Medulla oblongata (tissue), 1 donor: ENCODE data around the gene SNAPC2.
"Not testable (repeated sequence)": the region's sequence is repeated elsewhere in the genome, so short reads cannot be mapped to it uniquely, and the experiment has no call there.

ENCODE experiments used
- DNase-seq: peaks from one replicate; pipeline ENCODE4 v3.0.0-alpha.2; 2015; ENCODE audit errors: extremely low spot score

The SNAPC2 gene

DNA sequence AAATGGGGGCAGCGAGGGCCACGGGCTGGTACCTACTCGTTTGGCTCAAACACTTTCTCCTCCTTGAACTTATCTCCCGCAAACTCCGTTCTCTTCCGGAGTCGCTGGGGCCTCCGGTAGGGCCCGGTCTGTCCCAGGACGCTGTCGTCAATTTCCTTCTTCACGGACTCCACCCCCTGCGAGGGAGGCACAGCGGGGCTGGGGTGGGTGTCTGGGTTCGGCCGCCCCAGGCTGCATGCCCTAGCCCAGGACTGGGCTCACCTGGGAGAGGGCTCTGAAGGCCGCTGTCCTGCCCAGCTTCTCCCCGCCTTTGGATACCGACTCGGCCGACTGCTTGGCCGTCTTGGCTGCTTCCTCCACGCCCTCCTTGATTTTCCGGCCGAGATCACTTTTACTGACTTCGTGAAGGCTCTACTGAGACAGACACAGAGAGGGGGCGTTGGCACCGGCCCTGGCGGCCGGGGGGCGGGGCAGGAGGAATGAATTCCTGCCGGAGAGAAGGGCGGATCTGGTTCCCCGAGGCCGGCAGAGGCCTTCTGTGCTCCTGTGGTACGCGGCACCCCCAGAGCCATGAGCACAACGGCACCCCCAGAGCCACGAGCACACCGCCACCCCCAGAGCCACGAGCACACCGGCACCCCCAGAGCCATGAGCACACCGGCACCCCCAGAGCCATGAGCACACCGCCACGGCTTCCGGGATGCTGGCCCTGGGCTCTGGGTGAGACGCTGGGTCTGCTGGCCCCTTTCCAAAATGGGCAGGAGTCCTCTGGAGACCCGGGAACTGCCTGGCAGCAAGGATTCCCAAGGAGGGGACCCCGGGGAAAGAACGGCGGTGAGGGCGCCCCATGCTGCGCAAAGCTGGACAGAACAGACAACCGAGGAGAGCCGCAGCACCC is 13.9 kb downstream of the SNAPC2 start:
- no peak for DNase-seq

DNA sequence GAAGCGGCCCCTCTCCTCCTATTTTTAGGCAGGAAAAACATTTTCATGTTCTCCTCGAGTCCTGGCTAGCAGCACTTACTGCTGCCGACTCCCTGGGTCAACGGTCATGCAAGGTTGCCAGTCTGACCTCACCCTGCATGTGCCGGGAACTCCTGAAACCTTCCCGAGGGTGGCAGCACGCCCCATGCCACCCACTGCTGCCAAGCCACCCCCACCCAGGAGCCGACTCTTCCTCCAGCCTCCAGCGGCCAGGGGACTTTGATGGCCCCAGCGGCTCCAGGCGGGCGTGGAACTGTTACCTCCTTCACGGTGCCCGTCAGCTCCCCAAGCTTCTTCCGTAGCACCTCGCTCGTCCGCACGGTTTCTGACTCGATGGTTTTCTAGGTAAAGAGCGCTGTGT is 14.6 kb downstream of the SNAPC2 start:
- no peak for DNase-seq

DNA sequence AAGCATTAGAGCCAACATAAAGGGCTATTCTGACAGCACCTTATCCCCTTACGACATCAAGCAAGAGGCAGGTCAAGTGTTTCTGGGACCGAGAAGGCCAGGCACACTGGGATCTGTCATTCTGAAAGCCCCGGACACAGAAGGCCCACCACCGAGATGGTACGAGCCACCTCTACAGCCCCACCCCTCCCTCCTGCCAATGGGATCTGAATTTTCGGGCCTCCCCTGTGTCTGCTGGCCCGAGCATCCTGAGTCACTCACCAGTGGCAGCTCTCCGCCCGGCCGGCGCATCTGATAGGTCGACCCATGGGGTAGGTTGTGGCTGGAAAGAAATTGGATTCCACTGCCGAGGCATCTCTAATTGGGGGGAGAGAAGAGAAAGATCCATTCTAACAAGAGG is 20.7 kb downstream of the SNAPC2 start:
- DNase-seq, result no peak

DNA sequence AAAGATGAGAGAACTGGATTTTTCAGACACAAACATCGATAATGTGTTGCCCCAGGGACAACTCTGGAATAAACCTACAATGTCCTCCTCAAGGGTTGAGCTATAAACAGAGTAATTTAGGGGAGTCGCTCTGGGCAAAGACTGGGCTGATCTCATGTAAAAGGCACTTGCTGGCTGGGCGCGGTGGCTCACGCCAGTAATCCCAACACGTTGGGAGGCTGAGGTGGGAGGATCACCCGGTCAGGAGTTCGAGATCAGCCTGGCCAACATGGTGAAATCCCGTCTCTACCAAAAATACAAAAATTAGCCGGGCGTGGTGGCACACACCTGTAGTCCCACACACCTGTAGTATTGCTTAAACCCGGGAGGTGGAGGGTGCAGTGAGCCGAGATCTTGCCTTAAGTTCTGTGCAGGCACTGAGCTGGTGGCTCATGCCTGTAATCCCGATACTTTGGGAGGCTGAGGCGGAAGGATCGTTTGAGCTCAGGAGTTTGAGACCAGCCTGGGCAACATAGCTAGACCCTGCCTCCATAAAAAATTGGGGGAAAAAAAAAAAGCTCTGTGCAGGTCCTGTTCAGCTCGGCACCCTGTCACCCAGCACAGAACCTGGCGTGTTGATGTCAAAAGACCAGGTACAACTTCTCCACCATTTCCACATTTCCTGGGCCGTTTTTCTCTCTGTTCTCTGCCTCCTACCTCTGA is 21.9 kb downstream of the SNAPC2 start:
- no peak for DNase-seq

DNA sequence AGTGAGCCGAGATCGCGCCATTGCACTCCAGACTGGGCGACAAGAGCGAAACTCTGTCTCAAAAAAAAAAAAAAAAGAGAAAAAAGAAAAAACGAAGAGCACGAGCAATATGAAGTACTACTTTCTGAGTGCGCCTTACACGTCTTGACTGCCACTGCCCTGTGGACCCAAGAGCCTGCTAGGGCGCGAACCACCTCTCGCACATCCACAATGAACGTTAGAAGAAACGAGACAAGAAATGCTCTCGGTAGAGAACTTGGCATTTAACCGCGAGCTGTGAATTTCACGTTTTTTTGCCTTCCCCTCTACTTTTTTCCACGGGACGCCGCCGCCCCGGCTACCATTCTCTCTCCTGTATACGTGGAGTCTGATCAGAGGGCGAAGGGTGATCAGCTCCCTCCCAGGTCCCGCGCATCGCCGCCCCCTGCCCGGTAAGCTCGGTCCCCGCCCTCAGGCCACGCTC is 22.9 kb downstream of the SNAPC2 start:
- no peak for DNase-seq

DNA sequence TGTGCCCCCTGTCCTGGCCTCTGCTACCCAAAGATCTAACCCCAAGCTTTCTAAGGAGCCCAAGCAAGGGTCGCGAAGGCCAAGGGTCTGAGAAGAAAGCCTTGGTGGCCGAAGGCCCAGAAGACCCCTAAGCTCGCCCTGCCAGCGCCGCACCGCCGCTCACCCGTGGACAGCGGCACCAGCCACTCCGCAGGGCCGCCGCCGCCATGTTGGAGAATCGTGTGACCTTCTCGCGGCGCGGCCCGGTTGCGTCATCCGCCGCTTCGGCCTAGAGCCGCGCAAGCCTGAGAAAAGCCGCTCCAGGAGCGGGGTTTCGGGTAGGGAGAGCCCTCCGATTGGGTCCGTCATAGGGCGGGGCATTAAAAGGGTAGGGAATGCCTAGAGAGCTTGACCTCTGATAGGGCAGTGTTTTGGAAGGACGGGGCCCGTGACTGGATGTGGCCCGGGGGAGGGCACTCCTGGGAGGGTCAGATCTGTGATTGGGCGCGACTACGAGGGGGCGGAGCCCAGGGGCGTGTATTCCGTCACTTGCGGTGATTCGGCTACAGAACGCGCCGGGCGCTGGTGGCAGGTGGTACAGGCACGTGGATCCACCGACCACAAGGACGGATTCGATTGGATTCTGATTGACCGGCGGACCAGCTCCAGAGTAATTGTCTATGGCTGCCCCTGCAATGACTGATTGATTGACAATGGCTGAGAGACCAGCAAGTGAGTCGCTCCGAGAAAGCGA is 23.5 kb downstream of the SNAPC2 start, which contains the start of gene TIMM44:
Gene TIMM44, minus strand, starts transcription at position 223 of the 733 bp plus-strand sequence. Its CDS starts 15 bp downstream, at position 208.
- DNase-seq, result peak; percentile 100

DNA sequence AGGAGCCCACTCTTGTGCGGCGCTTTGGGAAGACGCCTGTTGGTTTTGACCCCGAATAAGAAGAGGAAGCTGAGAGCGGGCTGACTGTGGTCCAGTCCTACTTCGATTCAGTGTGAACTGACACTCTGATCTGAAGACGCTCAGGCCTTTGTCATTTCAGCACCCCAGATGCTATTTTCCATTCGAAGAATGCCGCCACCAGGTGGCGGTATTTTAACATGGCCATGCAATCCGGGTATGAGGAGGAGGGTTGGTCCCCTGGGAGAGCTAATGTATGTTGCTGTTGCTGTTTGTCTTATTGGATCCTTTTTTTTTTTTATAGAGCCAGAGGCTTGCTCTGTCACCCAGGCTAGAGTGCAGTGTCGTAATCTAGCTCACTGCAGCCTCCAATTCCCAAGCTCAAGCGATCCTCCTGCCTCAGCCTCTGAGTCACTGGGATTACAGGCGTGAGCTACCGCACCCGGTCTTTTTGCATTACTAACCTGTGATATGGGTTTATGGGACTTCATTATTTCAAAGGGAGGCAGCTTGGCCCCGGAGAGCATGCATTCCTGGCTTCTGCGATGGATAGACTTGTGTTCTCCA is 24.1 kb downstream of the SNAPC2 start:
- DNase-seq, result peak; percentile 97

DNA sequence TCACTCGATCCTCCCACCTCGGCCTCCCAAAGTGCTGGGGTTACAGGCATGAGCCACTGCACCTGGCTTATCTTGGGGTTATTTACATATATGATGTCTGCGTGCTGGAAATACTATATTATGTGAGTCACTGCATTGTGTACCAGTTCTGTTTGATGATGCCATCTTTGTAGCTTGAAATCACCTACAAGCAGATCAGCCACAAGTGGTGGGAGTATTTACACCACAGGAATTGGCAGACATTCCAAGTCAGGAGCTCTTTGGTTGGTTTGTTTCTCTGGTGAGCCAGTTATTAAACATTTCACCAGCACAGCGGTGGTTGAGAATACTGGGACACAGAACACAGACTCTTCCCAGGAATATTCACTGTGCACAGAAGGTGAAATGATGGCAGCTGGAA is 27.8 kb downstream of the SNAPC2 start:
- DNase-seq, result no peak

DNA sequence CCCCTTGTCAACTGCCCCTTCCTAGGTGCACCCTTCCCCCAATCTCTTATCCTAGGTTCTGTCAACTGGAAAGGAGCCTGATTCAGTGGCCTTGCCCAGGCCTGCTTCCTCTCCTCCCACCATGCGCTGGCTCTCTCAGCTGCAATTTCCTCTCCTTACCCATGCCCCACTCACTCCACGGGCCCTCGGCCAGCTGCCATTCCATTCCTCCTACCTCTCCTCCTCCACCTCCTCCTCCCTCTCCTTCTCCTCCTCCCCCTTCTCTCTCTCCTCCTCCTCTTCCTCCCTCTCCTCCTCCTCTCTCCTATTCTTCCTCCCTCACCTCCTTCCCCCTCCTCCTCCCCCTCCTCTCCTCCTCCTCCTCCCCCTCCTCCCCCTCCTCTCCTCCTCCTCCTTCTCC is 32.9 kb downstream of the SNAPC2 start:
- no peak for DNase-seq

DNA sequence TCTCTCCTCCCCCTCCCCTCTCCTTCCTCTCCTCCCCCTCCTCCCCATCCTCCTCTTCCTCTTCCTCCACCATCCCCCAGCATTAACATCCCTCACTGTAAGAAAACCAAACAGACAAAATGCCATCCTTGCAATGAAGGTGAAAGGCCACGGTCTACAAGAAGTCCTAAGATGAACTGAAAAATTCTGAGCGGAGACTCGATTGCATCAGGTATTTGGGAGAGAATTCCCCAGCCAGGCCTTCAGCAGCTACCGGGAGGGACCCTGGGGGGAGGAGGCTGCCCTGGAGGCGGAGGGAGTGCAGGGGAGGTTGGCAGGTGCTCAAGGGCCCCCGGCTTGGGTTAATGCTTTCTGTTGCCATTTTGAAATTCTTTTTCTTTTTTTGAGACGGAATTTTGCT is 33.4 kb downstream of the SNAPC2 start:
- no peak for DNase-seq

DNA sequence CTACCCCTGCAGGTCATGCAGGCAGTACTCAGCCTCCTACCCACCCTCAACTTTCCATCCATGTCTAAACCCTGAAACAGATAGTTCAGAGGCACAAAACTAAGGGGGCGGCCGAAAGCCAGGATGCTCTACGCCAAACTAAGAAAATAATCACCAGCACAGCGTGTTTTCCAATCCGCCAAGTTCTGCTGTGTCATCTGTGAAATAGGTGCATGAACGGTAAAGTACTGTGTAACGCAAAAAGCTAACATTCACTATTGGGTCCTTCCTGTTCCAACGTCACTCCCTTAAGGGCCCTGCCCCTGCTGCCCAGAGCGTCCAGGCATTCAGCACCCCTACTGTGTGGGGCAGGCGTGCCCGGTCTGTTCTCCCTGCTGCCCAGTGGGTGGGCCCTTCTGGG is 35.6 kb downstream of the SNAPC2 start:
- DNase-seq, result no peak

DNA sequence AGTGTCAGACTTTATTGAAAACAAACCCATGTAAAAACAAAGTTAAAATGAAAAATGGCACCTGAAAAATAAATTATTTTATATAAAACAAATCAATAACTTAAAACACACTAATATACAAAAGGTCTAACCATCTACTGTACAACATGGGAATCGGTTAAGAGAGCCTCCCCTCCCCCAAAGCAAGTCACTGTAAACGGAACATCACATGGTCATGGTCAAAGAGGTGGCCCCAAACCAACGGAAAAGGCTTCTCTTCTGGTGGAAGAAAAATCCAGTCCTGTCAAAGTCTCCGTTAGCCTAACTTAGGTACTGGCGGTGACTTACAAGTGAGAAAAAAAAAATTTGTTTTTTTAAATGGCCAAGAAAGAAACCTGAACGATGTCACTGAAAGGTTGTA is 39.1 kb downstream of the SNAPC2 start:
- no peak for DNase-seq

DNA sequence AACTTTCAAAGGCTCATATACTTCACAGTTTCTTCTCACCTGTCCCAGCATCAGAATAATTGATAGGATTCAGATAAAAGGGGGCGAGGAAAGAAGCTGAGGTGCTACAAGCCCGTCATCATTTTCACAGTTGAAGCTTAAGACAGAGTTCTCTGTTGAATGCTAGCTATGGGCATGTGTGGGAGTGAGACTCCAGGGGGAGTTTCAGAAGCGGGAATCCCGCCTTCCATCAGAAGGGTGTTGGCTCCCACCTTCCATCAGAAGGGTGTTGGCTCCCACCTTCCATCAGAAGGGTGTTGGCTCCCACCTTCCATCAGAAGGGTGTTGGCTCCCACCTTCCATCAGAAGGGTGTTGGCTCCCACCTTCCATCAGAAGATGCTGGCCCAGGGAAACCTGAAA is 40.9 kb downstream of the SNAPC2 start:
- DNase-seq, result not testable (repeated sequence)

DNA sequence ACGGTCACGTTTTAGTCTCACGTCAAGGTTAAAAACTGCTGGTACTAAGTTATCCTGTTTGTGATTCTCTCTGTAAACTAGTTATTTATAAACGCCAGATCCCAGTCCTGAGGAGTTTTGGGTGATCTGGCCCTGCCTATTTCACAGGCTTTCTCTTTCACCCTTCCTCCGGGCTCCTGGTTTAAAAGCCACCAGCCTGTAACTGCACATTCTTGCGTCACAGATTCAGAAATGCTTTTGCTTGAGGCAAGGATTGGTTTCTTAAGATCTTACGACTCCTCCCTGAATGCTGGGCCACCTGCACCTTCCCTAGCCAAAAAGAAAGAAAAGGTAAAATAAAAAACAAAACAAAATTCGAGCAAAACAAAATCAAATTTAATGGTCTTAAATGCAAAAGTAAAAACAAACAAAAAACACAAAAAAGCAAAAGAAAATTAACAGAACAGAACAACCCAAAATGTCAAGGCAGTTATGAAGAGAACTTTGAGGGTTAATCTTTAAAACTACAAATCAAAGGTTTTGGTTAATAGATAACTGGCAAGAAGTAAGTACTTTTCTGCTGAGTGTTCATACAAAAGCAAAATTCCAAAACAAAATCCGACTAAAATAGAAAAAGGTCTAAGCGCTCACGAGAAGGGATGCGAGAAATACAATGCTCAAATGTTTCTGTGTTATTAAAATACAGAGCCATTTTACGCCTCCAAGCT is 41.9 kb downstream of the SNAPC2 start:
- DNase-seq, result no peak

DNA sequence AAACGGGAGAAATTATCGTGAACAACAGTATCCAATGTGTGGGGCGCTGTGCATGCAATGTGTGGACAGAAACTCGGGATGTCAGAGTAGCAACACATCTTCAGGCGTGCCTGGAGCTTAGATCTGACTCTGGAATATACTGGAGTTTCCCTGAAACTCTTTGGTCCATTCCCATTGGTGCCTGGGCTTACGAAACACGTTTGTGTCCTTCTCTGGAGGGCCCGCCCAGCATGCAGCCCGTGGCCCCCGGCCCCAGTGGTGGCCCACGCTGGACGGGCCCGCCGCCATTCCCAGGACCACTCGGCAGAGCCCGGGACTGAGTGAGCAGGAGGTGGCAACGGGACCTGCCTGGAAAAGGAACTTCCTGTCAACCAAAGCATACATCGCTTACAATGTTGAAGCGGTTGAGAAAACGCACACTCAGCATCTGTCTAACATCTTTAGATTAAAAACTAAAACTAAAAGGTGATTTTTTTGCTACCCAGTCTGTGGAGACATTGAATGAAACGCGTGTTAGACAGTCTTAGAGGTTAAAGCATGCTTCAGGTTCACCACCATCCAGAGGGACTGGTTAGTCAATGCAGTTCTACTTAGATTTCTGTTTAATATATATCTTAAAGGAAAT is 42.6 kb downstream of the SNAPC2 start:
- DNase-seq, result no peak

DNA sequence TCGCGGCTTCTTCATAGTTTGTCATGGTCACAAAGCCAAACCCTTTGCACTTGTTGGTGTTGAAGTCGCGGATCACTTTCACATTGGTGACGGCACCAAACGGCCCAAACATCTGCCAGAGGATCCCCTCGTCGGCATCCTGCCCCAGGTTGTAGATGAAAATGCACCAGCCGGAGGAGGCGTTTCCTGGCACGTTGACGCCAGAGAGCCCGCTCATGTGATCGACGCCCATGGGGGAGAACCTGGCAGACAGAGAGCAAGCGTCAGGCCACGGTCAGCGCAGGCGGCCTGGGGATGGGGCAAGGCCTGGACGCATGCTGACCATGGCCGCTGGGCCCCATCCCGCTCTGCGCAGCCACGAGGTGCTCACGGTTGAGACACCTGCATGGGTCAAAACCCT is 43.4 kb downstream of the SNAPC2 start:
- DNase-seq, result no peak

DNA sequence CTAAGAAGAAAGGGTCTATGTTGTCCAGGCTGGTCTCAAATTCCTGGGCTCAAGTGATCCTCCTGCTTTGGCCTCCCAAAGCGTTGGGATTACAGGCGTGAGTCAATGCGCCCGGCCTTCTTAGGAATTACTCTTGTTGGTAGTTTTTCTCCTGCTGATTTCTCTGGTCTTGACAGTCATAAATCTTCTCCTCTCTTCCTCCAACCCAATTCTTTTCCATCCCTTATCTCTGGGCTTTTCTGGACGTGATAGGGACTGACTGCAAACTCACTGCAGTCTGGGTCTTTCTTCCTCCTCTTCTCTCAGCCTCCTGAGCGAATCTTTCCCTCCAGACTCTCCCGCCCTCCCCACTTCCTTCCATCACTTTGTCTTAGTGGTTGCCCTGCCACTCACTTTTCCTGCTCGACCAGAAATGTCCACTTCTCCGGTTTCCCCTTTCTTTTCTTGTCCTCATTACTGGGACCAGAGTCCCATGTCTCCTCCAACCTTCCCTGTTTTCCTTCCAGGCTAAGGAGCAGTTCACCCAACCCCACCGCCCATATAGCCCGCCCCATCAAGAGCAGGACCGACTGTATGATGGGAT is 45.2 kb downstream of the SNAPC2 start:
- DNase-seq, result no peak

DNA sequence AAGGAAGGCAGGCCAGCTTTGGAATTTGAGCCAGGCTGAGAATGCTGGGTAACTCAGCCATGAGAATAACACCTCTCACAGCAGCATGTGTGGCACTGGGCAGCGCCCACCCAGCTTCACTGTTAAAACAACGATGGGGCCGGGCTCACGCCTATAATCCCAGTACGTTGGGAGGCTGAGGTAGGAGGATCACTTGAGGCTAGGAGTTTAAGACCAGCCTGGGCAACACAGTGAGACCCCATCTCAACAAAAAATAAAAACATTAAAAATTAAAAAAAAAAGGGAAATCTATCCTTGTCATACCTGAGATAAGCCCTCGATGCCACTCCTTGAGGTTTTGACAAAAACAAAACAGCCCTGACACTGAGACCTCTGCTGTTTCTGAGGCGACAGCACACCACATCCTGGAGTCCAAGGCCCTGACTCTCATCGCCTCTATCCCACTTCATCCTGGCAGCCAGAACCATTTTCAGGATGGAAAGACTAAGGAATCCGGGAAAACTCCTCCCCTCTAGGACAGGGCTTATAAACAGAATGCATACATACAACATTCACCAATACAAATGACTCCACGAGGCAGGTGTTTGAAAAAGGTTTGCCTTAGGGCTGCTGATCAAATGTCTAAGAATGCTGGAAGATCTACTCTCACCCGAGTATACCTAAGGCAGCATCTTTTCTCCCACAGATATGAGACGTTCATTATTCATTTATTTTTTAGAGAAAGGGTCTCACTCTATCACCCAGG is 46.0 kb downstream of the SNAPC2 start:
- no peak for DNase-seq

DNA sequence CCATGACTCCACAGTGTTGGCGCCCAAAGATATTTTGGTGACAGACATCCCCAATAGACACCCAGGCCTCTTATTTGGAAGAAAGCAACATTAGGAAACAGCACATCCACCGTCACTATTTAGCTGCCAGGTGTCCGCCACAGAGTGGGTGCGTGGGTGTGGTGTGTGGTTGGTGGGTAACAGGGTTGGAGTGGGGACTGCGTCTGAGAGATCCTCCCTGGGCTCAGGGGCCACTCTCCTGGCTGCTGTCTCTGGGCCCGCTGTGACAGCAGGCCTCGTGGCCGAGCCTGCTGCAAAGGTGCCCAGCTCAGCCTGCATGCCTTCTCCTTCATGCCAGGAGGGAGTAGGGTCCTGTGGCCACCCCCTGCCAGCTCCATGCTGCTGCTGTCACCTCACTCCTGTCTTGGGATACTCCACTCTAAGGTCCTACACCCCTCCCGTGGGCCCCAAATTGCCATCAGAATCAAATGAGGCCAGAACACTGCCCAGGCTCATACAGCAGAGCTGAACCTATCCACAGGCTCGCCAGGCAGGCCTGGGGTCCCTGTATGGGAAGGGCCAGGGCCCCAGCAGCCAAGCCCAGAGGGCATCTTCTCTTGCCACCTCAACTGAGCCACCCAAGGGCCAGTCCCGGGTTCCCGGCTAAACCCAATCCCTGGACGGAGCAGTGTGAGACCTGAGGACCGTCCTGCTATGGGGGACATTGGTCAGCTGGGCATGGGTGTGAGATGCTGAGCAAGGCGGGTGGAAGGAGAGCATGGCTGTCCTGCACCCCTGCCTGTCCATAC is 48.1 kb downstream of the SNAPC2 start:
- no peak for DNase-seq
